ENCODE data around the gene KRTAP5-2.

The KRTAP5-2 gene

GRCh38 chr11:1565904-1566247 lies 32.2 kb downstream of the KRTAP5-2 start:
- DNase-seq = no peak

GRCh38 chr11:1565173-1565903 lies 32.8 kb downstream of the KRTAP5-2 start:
- DNase-seq = no peak

- no peak for DNase-seq
Measured at GRCh38 chr11:1564535-1565172, 33.4 kb downstream of the KRTAP5-2 start.

- DNase-seq = no peak
Measured at GRCh38 chr11:1563697-1564534, 34.2 kb downstream of the KRTAP5-2 start.

GRCh38 chr11:1563149-1563638 lies 34.9 kb downstream of the KRTAP5-2 start:
- no peak for DNase-seq

- DNase-seq = no peak
Measured at GRCh38 chr11:1562469-1563148, 35.5 kb downstream of the KRTAP5-2 start.

GRCh38 chr11:1561955-1562354 lies 36.1 kb downstream of the KRTAP5-2 start:
- DNase-seq = no peak

GRCh38 chr11:1561266-1561665 lies 36.8 kb downstream of the KRTAP5-2 start:
- DNase-seq = no peak

- DNase-seq = no peak
Measured at GRCh38 chr11:1560649-1561251, 37.3 kb downstream of the KRTAP5-2 start.

GRCh38 chr11:1560002-1560648 lies 38.0 kb downstream of the KRTAP5-2 start:
- no peak for DNase-seq

GRCh38 chr11:1559111-1559951 lies 38.8 kb downstream of the KRTAP5-2 start:
- no peak for DNase-seq

- no peak for DNase-seq
Measured at GRCh38 chr11:1558775-1559110, 39.4 kb downstream of the KRTAP5-2 start.

GRCh38 chr11:1557904-1558774 lies 40.0 kb downstream of the KRTAP5-2 start:
- DNase-seq = no peak

GRCh38 chr11:1557051-1557884 lies 40.8 kb downstream of the KRTAP5-2 start:
- DNase-seq = no peak

GRCh38 chr11:1556278-1556902 lies 41.7 kb downstream of the KRTAP5-2 start:
- DNase-seq = no peak

GRCh38 chr11:1555713-1556153 lies 42.4 kb downstream of the KRTAP5-2 start:
- DNase-seq = no peak

GRCh38 chr11:1554981-1555712 lies 42.9 kb downstream of the KRTAP5-2 start:
- DNase-seq = no peak
